Uterus (tissue), 4 donors: ENCODE measurements around the gene RASAL2. TPM values are rescaled to one million over a fixed set of nuclear protein-coding genes. Genes with fewer than 3 reads are reported as not detected.
A peak's percentile ranks its signal among the peaks of the same experiment; 100 is the strongest.

Source experiments
- DNase-seq, 2 donors: peaks; one replicate each; pipeline ENCODE4 v3.0.0-alpha.2; 2019 to 2020
- H3K27ac ChIP-seq, 2 donors: fragments of 200-600 bp; sonication (generic); 1 replicate in 1 of 2; 2 replicates in 1 of 2; pipeline ENCODE4 v1.5.1; 2016 to 2018
- H3K27me3 ChIP-seq, 2 donors: fragments of 200-600 bp; sonication (generic); one replicate each; pipeline ENCODE4 v1.5.1; 2018 to 2019; ENCODE audit warnings: control low read depth in 1 of 2
- H3K36me3 ChIP-seq, 2 donors: fragments of 200-600 bp; sonication (generic); one replicate each; pipeline ENCODE4 v1.5.1; 2019; ENCODE audit warnings: control low read depth in 1 of 2
- H3K4me1 ChIP-seq, 2 donors: fragments of 200-600 bp; sonication (generic); one replicate each; pipeline ENCODE4 v1.5.1; 2018 to 2019; ENCODE audit warnings: control low read depth in 1 of 2
- H3K4me3 ChIP-seq, 2 donors: fragments of 200-600 bp; sonication (generic); 1 replicate in 1 of 2; 2 replicates in 1 of 2; pipeline ENCODE4 v1.5.1; 2018 to 2019; ENCODE audit warnings: mild to moderate bottlenecking in 1 of 2
- H3K9me3 ChIP-seq, 2 donors: fragments of 200-600 bp; sonication (generic); one replicate each; pipeline ENCODE4 v1.5.1; 2019; ENCODE audit warnings: control low read depth in 1 of 2
- POLR2A ChIP-seq, 2 donors: fragments of 450-650 bp; IDR thresholded peaks; one replicate each; pipeline ENCODE4 v1.6.1; 2016; ENCODE audit warnings: antibody characterized with exemption in 2 of 2, mild to moderate bottlenecking in 1 of 2, moderate library complexity in 1 of 2
- intact Hi-C: fragments of 100-400 bp; cut with DNase I; formaldehyde crosslinking; loops from one replicate; pipeline ENCODE4 v1.15.1; 2023; ENCODE audit warnings: low total_unique reads
- total RNA-seq, 4 donors: library from RNA; depleted of rRNA in 3 of 4; stranded (reverse); fragments of >200 nt in 3 of 4; gene quantifications; one replicate each; pipeline versions ENCODE4 v1.1.0 to v1.2.4, GENCODE V29; 2014 to 2023
- TF ChIP-seq, protein P1 (sequence below), 4 experiments: fragments of 200-600 bp in 2 of 4; fragments of 450-650 bp in 2 of 4; sonication (generic) in 2 of 4; IDR thresholded peaks; one replicate each; pipeline ENCODE4 v1.5.1; 2016 to 2019; ENCODE audit warnings: antibody characterized with exemption in 4 of 4, mild to moderate bottlenecking in 2 of 4, moderate library complexity in 1 of 4
- donor health status: DM: yes; HTN: yes; CAD: no.

The RASAL2 gene
- total RNA-seq, 4 donors from 2014 or later: 10.0 to 42.5 (median 29.8) TPM

DNA sequence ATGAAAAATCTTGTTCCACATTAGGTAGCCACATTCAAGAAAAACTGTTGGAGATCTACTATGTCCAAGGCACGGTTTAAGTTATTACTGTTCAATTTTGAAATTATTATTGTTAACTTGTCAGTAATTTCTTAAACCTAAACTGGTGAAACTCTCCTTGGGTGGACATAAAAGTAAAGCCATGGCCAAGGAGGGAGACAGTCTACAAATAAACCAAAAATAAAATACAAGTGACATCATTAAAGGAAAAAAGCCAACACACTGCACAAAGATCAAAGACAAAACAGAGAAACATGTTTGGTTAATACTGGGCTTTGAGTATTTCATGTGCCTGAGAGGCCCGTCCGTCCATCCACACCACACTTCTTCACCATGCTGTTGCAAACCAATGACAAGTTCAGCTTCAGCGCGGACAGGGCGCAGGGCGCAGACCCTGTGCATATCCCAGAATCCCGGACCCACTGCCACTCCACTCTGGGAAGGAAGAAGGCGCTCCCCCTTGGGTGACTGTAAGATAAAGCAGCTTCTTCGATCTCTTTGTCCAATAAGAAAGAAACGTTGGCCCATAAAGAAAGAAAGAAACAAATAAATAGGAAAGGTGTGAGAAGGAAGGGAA, 918 bp upstream of the RASAL2 start:
- peak overlapping the region; percentile 38 to 96 for H3K4me3 ChIP-seq
- peak overlapping the region; percentile 88 to 92 for H3K27ac ChIP-seq
- no peak for TF ChIP-seq POLR2A (IDR thresholded peaks at IDR 0.05)
- TF ChIP-seq, protein P1, sequence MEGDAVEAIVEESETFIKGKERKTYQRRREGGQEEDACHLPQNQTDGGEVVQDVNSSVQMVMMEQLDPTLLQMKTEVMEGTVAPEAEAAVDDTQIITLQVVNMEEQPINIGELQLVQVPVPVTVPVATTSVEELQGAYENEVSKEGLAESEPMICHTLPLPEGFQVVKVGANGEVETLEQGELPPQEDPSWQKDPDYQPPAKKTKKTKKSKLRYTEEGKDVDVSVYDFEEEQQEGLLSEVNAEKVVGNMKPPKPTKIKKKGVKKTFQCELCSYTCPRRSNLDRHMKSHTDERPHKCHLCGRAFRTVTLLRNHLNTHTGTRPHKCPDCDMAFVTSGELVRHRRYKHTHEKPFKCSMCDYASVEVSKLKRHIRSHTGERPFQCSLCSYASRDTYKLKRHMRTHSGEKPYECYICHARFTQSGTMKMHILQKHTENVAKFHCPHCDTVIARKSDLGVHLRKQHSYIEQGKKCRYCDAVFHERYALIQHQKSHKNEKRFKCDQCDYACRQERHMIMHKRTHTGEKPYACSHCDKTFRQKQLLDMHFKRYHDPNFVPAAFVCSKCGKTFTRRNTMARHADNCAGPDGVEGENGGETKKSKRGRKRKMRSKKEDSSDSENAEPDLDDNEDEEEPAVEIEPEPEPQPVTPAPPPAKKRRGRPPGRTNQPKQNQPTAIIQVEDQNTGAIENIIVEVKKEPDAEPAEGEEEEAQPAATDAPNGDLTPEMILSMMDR (IDR thresholded peaks at IDR 0.05): no peak
- peak; percentile 22 to 27 for DNase-seq
- intact Hi-C loops: no loop called here
- H3K4me1 ChIP-seq: no peaks in the 10 kb centered on the region
- no peaks in the 10 kb centered on the region for H3K27me3 ChIP-seq
- no peaks in the 10 kb centered on the region for H3K9me3 ChIP-seq
- no peaks in the 10 kb centered on the region for H3K36me3 ChIP-seq

DNA sequence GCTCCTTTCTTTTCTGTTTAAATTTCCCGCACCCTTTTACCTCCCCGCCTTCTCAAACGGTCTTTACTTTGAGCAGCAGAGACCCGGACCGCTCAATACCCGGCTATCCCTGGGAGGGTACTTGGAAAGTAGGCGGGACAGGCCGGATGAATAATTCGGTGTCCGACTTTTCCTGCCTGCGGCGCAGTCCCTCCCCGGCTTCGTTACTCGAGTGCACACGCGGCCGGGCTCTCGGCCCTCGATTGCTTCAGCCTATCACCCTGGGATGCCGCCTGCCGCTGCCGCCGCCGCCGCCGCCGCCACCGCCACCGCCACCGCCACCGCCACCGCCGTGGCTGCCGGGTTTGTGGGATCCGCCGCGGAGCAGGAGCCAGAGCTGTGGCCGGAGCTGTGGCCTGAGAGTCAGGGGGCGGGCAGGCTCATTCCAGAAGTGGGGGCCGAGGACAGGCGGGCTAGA, 382 bp upstream of the RASAL2 start:
- no peaks in the 10 kb centered on the region for H3K27me3 ChIP-seq
- H3K4me3 ChIP-seq: peak overlapping the region; percentile 69 to 96
- peak overlapping the region; percentile 88 to 92 for H3K27ac ChIP-seq
- DNase-seq: peak; percentile 90 to 91
- no peaks in the 10 kb centered on the region for H3K9me3 ChIP-seq
- intact Hi-C loops: no loop called here
- no peaks in the 10 kb centered on the region for H3K36me3 ChIP-seq
- no peaks in the 10 kb centered on the region for H3K4me1 ChIP-seq
- TF ChIP-seq, protein P1 (IDR thresholded peaks at IDR 0.05): no peak
- peak; percentile 19 to 27 for TF ChIP-seq POLR2A (IDR thresholded peaks at IDR 0.05)

DNA sequence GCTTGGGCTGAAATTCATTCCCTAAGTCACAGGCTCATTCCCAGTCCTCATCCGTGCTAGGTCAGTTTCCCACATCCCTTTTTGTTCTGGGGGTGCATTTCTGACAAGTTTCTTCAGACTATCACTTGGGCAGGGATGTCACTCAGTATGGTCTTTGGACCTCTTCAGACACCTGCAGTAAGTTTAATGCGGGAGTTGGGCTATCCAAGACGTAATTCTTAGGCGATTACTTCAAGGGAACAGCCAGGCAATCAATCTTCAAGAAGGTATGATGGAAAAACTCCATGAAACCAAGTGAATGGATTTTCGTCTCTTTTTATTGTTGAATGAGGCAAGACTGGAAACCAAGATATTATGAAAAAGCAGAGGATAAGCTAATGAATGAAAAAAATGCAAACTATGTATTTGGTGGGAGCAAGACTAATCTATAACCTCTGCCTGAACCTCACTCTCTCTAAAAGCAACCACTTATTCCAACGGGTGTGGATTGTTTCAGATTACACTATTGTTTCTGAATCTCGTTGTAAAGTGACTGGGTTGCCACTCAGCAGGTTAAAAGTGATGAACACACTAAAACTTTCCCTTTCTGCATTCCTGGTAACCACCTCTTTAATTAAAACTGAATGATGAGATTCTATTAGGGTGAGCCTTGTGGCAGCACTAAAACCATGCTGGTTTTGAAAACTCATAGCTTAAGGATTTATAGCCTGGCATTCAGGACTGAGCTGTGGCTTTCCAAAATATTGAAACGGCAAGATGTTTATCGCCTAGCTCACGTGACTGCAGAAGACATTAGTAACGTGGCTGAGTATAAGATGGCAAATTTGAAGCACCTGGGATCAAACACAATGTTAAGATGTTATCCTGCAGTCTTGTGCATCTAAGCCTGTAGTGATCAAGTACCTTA, 1.1 kb downstream of the RASAL2 start:
- TF ChIP-seq POLR2A (IDR thresholded peaks at IDR 0.05): no peak
- TF ChIP-seq, protein P1 (IDR thresholded peaks at IDR 0.05): no peak
- Histone ChIP-seq H3K27ac (peak overlapping the region; percentile 88 to 92), H3K27me3 (no peaks in the 10 kb centered on the region), H3K36me3 (no peaks in the 10 kb centered on the region), H3K4me1 (no peaks in the 10 kb centered on the region), H3K4me3 (peak overlapping the region; percentile 69 to 96), H3K9me3 (no peaks in the 10 kb centered on the region)
- no peak for DNase-seq
- intact Hi-C loops: no loop called here

DNA sequence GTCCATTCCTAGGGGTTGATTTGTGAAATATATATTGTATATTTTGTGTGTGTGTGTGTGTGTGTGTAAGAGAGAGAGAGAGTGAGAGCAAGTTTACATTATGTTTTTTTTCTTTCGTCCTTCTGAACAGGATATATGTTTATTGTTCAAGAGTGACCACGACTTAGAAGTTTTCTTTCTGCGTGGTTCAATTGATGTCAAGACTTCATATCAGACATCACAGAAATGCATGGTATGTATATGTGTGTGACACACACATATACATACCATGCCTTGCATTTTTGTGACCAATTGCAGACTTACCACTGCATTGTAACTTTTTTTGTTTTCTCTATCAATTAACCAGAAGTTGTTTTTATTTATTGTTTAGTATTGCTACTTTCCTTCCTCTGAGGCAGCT, 2.5 kb downstream of the RASAL2 start:
- H3K27me3 ChIP-seq: no peaks in the 10 kb centered on the region

More for the DNA sequence above, 2.5 kb downstream of the RASAL2 start:
- TF ChIP-seq, protein P1 (IDR thresholded peaks at IDR 0.05): no peak
- TF ChIP-seq POLR2A (IDR thresholded peaks at IDR 0.05): no peak
- H3K4me1 ChIP-seq: peaks cover 0 to 6% of the 10 kb centered on the region in 2 donors
- H3K9me3 ChIP-seq: no peaks in the 10 kb centered on the region
- H3K4me3 ChIP-seq: no peak overlapping the region
- DNase-seq: no peak
- intact Hi-C loops: no loop called here
- no peaks in the 10 kb centered on the region for H3K36me3 ChIP-seq
- H3K27ac ChIP-seq: peak overlapping the region in 1 of 2 donors; percentile 88
